GM18870 (cell line): ENCODE measurements around the gene C12orf56.
"Not testable (repeated sequence)": the region's sequence is repeated elsewhere in the genome, so short reads cannot be mapped to it uniquely, and the experiment has no call there.

Experiments
- ATAC-seq: cut with Tn5 transposase; IDR thresholded peaks from one replicate; pipeline ENCODE4 v1.9.1; 2021; ENCODE audit warnings: moderate library complexity; ENCODE audit not compliant: unreplicated experiment

The C12orf56 gene

GRCh38 chr12:64240781-64241180 is 149.8 kb downstream of the C12orf56 start:
- no peak for ATAC-seq

DNA sequence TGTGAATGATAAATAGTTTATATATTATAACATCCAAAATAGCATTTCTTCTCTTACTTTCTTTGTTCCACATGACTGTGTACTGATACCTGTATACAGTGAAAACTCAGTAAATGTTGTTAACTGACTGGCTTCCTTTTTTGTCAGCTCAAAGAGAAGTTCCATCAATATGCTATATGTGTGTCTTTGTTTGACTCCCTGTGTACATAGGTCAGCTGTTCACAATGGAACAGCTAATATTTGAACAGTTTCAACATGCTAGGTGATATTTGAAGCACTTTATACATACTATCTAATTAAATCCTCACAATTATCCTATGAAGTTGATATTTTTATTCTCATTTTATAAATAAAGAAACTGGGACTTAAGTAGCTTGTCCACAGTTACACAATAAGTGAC is 153.2 kb downstream of the C12orf56 start:
- ATAC-seq: no peak

DNA sequence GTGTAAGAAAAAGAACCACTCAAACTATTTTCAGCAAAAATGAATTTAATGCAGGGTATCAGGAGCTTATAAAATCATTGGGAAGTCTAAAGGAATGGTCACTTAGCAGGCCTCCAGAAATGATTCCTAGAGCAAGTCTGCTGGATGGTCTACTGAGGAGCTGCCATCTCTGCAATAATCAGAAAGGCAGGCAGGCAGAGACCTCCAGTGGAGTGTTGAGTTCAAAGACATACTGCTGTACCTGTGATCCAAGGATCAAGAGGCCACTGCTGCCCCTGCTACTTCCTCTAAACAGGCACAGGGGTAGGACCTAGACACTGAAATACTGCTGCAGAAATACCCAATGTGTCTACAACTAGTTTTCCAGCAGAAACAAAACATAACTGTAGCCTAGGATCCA is 154.0 kb downstream of the C12orf56 start:
- ATAC-seq: no peak

DNA sequence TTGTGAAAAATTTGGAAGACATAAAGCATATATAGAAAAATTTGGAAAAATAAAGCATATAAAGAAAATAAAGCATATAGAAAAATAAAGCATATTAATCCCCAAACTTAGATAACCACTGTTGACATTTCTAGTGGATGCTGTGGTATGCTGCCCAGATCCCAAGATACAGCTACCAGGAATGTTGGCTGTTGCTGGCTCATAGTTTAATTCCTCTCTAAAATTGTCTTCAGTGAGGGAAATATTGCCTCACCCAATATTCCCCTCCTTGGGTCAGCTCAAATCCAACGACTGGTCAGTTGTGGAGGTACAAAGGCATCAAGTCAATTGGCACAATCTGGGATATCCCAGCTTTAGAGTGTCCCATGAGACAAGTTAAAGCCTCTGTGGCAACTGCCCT is 158.4 kb downstream of the C12orf56 start:
- ATAC-seq: no peak

GRCh38 chr12:64229796-64230195 is 160.8 kb downstream of the C12orf56 start:
- no peak for ATAC-seq

- no peak for ATAC-seq
Observed at GRCh38 chr12:64229240-64229639, 161.3 kb downstream of the C12orf56 start.

DNA sequence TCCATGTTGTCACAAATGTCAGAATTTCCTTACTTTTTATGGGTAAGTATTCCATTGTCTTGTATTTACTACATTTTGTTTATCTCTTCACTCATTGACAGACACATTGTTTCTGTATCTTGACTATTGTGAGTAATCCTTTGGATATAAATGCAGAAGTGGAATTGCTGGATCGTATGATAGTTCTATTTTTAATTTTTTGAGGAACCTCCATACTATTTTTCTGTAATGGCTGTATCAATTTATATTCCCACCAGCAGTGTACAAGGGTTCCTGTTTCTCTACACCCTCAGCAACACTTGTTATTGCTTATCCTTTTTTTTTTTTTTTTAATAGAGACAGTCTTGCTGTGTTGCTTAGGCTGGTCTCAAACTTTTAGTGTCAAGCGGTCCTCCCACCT is 164.9 kb downstream of the C12orf56 start:
- no peak for ATAC-seq

DNA sequence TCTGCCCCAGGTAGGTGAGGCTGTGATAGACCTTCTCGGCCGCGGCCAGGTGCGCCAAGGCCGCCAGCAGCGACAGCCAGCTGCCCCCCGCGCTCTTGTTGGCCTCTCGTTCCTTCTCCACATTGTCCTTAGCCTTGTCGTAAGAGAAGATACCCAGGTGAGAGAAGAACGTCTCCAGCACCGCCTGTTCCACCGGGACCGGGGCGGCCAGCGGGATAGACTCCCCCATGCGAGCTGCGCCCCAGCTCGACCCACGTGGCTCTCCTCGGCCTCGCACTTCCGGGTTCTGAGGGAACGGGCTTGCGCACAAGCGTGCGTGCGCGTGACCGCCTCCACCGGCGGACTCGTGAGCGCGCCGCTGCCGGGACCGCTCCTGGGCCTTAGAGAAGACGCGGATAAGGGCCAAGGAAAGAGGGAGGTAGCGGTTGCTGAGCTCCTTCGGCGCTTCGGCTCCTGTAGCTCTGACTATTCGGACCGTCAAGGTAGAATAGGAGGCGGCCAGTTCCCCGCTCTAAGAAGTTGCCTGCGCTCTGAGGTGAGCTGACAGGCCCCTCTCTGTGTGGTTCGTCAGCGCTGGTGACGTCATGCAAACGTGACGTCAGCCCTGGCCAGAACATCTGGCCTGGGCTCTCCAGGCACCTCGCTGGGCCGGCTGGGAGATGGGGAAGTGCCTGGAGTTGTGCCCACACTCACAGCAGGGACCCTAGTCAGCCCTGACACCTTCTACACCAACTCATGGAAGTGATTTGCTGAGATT is 168.4 kb downstream of the C12orf56 start, which contains the start of gene KICS2:
Gene KICS2 (minus strand): TSS at position 288 of the 757 bp plus-strand sequence. CDS start 59 bp downstream, at position 229.
- ATAC-seq: peak; percentile 92

DNA sequence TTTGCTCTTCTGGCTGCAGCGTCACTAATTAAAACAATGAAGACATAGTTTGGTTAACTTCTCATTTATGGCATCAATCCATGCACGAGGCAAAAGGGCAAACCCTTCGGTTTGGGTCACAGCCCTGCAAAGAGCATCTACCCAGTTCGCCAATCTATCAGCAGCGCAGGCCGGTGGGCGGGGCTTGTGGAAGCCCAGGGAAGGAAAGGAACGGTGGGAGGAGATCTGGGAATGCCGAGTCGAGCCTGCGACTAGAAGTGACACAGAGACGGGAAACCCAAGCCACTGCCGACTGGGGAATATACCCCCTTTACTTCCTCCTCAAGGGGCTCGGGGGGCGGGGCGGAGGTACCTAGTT is 168.9 kb downstream of the C12orf56 start:
- ATAC-seq: peak; percentile 21

- no peak for ATAC-seq
Observed at GRCh38 chr12:64220046-64220445, 170.5 kb downstream of the C12orf56 start.

- ATAC-seq: no peak
Observed at GRCh38 chr12:64219145-64219544, 171.4 kb downstream of the C12orf56 start.

DNA sequence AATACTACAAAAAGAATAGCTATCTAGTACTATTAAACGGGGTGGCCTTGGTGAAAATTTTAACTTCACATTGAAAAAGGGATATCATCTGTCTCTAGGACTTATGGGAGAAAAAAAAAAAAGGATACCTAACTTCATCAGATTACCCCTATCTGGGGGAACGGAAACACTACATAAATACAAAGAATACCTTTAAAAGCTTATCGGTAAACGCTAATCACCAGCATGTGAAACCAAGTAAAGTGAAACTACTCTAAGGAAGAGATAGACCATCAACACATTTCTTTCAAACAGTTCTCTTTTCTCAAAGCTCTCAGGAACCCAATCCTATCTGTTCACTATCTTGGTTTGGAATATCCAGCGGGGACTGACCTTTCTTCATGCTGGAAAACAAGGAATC is 172.0 kb downstream of the C12orf56 start:
- no peak for ATAC-seq

GRCh38 chr12:64217643-64218042 is 172.9 kb downstream of the C12orf56 start:
- ATAC-seq: not testable (repeated sequence)

GRCh38 chr12:64216239-64216638 is 174.3 kb downstream of the C12orf56 start:
- ATAC-seq: no peak
